Ishikawa (cell line): ENCODE measurements around the gene NOP56.
A peak's percentile ranks its signal among the peaks of the same experiment; 100 is the strongest.

Source experiments
- CEBPB ChIP-seq: IDR thresholded peaks from 2 replicates; pipeline ENCODE4 v1.6.1; 2012
- CREB1 ChIP-seq: IDR thresholded peaks from 2 replicates; pipeline ENCODE4 v1.6.1; 2012; ENCODE audit warnings: low read depth
- EGR1 ChIP-seq: IDR thresholded peaks from 2 replicates; pipeline ENCODE4 v1.6.1; 2012
- EP300 ChIP-seq: IDR thresholded peaks from 2 replicates; pipeline ENCODE4 v1.6.1; 2012; ENCODE audit warnings: borderline replicate concordance
- FOXM1 ChIP-seq: IDR thresholded peaks from 2 replicates; pipeline ENCODE4 v1.6.1; 2012; ENCODE audit warnings: low read depth, borderline replicate concordance
- NFIC ChIP-seq: IDR thresholded peaks from 2 replicates; pipeline ENCODE4 v1.6.1; 2012
- RAD21 ChIP-seq: IDR thresholded peaks from 2 replicates; pipeline ENCODE4 v1.6.1; 2012; ENCODE audit warnings: low read depth
- TAF1 ChIP-seq: IDR thresholded peaks from 2 replicates; pipeline ENCODE4 v1.6.1; 2012; ENCODE audit warnings: low read depth, mild to moderate bottlenecking
- TCF12 ChIP-seq: IDR thresholded peaks from 2 replicates; pipeline ENCODE4 v1.6.1; 2012; ENCODE audit warnings: low read depth
- TEAD4 ChIP-seq: IDR thresholded peaks from 2 replicates; pipeline ENCODE4 v1.6.1; 2012
- YY1 ChIP-seq: IDR thresholded peaks from 2 replicates; pipeline ENCODE4 v1.6.1; 2012; ENCODE audit warnings: low read depth
- ZBTB7A ChIP-seq: IDR thresholded peaks from 2 replicates; pipeline ENCODE4 v1.6.1; 2012; ENCODE audit warnings: low read depth
- TF ChIP-seq, protein P1 (sequence below): IDR thresholded peaks from 2 replicates; pipeline ENCODE4 v1.6.1; 2012
- TF ChIP-seq, protein P2 (sequence below): IDR thresholded peaks from 2 replicates; pipeline ENCODE4 v1.6.1; 2012; ENCODE audit warnings: low read depth, mild to moderate bottlenecking
- TF ChIP-seq, protein P3 (sequence below): IDR thresholded peaks from 2 replicates; pipeline ENCODE4 v1.6.1; 2012

Gene NOP56, protein sequence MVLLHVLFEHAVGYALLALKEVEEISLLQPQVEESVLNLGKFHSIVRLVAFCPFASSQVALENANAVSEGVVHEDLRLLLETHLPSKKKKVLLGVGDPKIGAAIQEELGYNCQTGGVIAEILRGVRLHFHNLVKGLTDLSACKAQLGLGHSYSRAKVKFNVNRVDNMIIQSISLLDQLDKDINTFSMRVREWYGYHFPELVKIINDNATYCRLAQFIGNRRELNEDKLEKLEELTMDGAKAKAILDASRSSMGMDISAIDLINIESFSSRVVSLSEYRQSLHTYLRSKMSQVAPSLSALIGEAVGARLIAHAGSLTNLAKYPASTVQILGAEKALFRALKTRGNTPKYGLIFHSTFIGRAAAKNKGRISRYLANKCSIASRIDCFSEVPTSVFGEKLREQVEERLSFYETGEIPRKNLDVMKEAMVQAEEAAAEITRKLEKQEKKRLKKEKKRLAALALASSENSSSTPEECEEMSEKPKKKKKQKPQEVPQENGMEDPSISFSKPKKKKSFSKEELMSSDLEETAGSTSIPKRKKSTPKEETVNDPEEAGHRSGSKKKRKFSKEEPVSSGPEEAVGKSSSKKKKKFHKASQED

DNA sequence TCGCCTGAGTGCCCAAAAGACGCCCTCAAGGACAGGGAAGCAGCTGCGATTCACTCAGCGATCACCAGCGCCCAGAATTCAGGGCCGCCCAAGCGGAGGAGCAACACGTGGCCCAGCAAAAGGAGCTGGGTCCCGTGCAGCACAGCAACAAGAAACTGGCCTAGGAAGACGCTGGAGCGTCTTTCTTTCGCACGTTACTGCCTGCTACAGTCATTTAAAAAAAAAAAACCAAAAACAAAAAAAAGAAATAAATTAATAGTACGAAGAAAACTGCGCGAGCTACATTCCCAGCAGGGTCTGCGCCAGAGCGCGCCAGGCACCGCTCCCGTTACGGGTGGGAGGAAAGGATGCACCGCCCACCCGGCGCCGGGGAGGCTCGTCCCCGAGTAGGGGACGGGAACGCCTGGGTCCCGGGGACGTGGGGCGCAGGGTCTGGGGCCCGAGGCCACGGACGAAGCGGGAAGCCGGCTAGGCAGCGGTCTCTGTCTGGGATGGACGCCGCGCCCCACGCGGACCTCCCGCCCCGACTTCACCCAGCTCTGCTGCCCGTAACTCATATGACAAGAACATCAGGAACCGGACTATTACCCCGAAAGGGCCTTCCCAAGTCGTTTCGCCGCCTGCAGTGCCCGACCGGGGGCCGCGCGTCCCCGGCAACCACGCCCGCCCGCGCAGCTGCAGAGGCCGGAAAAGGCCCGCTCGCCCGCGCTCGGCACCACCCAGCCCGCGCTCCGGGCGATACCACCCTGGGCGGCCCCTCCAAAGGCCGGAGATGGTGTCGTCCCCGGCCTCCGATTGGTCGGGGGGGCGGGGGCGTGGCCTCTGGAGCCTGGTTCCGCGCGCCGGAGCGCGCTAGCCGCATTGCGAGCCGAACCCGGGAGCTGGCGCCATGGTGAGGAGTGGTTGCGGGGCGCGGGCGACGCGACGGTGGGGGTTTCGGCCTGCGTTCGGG is at the start of gene NOP56:
NOP56 (plus strand) TSS at position 861 of the 952 bp plus-strand sequence; CDS start at position 890, 29 bp downstream.
- TF ChIP-seq, protein P1, sequence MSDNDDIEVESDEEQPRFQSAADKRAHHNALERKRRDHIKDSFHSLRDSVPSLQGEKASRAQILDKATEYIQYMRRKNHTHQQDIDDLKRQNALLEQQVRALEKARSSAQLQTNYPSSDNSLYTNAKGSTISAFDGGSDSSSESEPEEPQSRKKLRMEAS, result peak; percentile 93
- TF ChIP-seq EGR1 (peak; percentile 55; the same call in 1 of the 2 replicates), ZBTB7A (peak; percentile 57), CEBPB (no peak), FOXM1 (no peak), TEAD4 (no peak), RAD21 (no peak), NFIC (no peak), EP300 (peak; percentile 9; the same call in 1 of the 2 replicates), TCF12 (peak; percentile 57), YY1 (peak; percentile 64), TAF1 (peak; percentile 98), CREB1 (no peak)
- TF ChIP-seq, protein P2, sequence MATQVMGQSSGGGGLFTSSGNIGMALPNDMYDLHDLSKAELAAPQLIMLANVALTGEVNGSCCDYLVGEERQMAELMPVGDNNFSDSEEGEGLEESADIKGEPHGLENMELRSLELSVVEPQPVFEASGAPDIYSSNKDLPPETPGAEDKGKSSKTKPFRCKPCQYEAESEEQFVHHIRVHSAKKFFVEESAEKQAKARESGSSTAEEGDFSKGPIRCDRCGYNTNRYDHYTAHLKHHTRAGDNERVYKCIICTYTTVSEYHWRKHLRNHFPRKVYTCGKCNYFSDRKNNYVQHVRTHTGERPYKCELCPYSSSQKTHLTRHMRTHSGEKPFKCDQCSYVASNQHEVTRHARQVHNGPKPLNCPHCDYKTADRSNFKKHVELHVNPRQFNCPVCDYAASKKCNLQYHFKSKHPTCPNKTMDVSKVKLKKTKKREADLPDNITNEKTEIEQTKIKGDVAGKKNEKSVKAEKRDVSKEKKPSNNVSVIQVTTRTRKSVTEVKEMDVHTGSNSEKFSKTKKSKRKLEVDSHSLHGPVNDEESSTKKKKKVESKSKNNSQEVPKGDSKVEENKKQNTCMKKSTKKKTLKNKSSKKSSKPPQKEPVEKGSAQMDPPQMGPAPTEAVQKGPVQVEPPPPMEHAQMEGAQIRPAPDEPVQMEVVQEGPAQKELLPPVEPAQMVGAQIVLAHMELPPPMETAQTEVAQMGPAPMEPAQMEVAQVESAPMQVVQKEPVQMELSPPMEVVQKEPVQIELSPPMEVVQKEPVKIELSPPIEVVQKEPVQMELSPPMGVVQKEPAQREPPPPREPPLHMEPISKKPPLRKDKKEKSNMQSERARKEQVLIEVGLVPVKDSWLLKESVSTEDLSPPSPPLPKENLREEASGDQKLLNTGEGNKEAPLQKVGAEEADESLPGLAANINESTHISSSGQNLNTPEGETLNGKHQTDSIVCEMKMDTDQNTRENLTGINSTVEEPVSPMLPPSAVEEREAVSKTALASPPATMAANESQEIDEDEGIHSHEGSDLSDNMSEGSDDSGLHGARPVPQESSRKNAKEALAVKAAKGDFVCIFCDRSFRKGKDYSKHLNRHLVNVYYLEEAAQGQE, result no peak
- TF ChIP-seq, protein P3, sequence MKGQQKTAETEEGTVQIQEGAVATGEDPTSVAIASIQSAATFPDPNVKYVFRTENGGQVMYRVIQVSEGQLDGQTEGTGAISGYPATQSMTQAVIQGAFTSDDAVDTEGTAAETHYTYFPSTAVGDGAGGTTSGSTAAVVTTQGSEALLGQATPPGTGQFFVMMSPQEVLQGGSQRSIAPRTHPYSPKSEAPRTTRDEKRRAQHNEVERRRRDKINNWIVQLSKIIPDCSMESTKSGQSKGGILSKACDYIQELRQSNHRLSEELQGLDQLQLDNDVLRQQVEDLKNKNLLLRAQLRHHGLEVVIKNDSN, result peak; percentile 80

DNA sequence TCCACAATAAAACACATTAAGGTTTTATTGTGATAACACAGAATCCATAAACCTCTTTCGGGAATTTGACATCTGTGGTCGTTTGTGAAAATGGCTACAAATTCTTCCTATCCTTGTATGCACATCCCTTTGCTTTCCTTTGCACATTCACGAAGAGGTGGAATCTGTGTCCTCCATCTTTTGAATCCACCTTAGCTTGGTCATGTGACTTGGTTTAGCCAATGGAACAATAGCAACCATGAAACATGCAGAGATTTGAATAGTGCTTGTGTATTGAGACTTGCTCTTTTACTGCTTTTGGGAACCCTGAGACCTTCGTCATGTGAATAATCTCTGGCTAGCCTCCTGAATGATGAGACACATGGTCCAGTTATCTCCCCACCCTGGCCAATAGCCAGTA is 49.7 kb upstream of the NOP56 start:
- TF ChIP-seq, protein P2, result no peak
- TF ChIP-seq, protein P3, result peak; percentile 64

DNA sequence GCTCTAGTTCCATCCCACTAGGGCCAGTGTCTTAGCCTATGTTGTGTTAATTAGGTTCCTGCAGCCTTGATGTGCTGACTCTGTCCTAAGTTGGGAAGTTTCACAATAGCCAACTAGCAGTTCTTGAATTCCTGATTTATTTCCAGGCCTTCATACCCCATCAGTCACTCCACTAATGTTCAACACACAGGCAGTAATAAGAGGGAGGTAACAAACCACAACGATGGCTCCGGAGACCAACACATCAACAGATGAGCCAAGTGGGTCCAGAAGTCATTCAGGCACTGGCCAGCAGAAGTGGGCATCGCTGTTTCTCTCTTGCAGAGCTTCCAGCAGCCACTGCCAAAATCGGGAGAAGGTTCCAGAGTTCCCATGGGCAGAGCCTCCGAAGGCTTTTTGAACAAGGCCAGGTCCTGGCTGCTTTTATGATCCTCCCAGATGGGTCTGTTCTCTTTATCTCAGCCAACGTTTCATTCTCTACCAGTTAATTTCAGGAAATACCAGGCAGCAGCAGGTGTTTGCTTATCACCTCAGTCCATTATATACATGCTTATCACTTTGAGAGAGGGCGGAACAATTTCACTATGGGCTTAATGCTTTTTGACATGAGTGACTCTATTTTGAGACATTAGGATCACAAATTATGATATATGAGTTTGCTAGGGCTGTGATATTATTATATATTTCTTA is 48.5 kb upstream of the NOP56 start:
- TF ChIP-seq, protein P2, result no peak
- no peak for TF ChIP-seq EP300
- TF ChIP-seq, protein P1, result no peak
- no peak for TF ChIP-seq FOXM1

DNA sequence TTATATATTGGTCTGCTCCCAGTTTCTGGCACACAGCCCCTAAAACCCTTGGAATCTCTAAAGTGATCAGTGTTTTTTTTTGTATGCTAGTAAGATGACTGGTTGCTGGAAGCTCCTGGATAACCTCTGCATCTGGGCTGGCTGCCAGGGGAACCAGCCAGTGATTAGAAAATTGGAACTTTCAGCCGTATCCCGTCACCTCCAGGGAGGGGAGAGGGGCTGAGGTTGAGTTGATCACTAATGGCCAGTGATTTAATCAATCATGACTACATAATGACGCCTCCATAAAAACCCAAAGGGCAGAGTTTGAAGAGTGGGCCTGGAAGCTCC is 48.0 kb upstream of the NOP56 start:
- TF ChIP-seq EGR1 (no peak), ZBTB7A (no peak), CREB1 (no peak), NFIC (no peak), YY1 (no peak), CEBPB (no peak), FOXM1 (no peak), TAF1 (no peak), TEAD4 (no peak), RAD21 (no peak), TCF12 (no peak), EP300 (no peak)
- TF ChIP-seq, protein P2, result no peak
- TF ChIP-seq, protein P1, result no peak
- TF ChIP-seq, protein P3, result no peak
